Lung (tissue), 12 donors: ENCODE results near the gene SLC26A3. TPM values are rescaled to one million over a fixed set of nuclear protein-coding genes. Genes with fewer than 3 reads are reported as not detected.

Experiments used
- ATAC-seq: fragments of 200-7000 bp; cut with Tn5 transposase; one replicate; pipeline ENCODE4 v1.9.1; 2020; ENCODE audit warnings: moderate number of reproducible peaks; ENCODE audit not compliant: insufficient read depth, low FRiP score
- DNase-seq, 3 donors: peaks; one replicate each; pipeline ENCODE4 v3.0.0-alpha.2; 2013 to 2017
- H3K27ac ChIP-seq, 2 donors: one replicate each; pipeline ENCODE4 v1.5.1; 2013; ENCODE audit warnings: mild to moderate bottlenecking in 2 of 2, moderate library complexity in 2 of 2, control low read depth in 1 of 2, inconsistent platforms in 1 of 2, low read depth in 1 of 2, low read length in 1 of 2
- H3K27me3 ChIP-seq, 3 donors: one replicate each; pipeline ENCODE4 v1.5.1; 2013; ENCODE audit warnings: low read length in 2 of 3; ENCODE audit not compliant: control insufficient read depth in 3 of 3, insufficient read depth in 3 of 3
- H3K36me3 ChIP-seq, 4 donors: one replicate each; pipeline ENCODE4 v1.5.1; 2013; ENCODE audit warnings: low read length in 4 of 4, mild to moderate bottlenecking in 1 of 4, moderate library complexity in 1 of 4; ENCODE audit not compliant: control insufficient read depth in 4 of 4, insufficient read depth in 4 of 4
- H3K4me1 ChIP-seq, 5 donors: one replicate each; pipeline ENCODE4 v1.5.1; 2013; ENCODE audit warnings: low read length in 5 of 5, mild to moderate bottlenecking in 2 of 5, moderate library complexity in 1 of 5; ENCODE audit not compliant: control insufficient read depth in 5 of 5, insufficient read depth in 5 of 5
- H3K4me3 ChIP-seq: one replicate; pipeline ENCODE4 v1.5.1; 2013; ENCODE audit warnings: mild to moderate bottlenecking, control low read depth, moderate library complexity
- H3K9ac ChIP-seq, 2 donors: one replicate each; pipeline ENCODE4 v1.5.1; 2013; ENCODE audit warnings: low read length in 2 of 2, control low read depth in 1 of 2; ENCODE audit not compliant: insufficient read depth in 1 of 2
- H3K9me3 ChIP-seq, 4 donors: one replicate each; pipeline ENCODE4 v1.5.1; 2013; ENCODE audit warnings: low read length in 3 of 4, mild to moderate bottlenecking in 1 of 4, moderate library complexity in 1 of 4; ENCODE audit not compliant: control insufficient read depth in 4 of 4, insufficient read depth in 3 of 4
- CTCF ChIP-seq: IDR thresholded peaks from 2 replicates; pipeline ENCODE4 v1.5.1; 2012; ENCODE audit warnings: mild to moderate bottlenecking; ENCODE audit errors: control extremely low read depth, extremely low read depth
- WGBS, 2 donors: extraction: QIAGEN DNeasy Blood & Tissue Kit; methylation state at CpG; one replicate each; pipeline ENCODE4 v1.1.7; 2013; 5-methylcytosine and 5-hydroxymethylcytosine counted together
- polyA plus RNA-seq, 2 donors: library from polyadenylated mRNA; stranded (reverse); fragments of 200-250 nt; gene quantifications; one replicate each; pipeline ENCODE4 v1.2.1, GENCODE V29; 2013
- total RNA-seq, 2 donors: library from RNA; depleted of rRNA in 1 of 2; stranded (reverse); fragments of >200 nt in 1 of 2; gene quantifications; one replicate each; pipeline ENCODE4 v1.2.1, GENCODE V29; 2014 to 2021
- donor health status: control.
- donor health status: control.
- donor health status: Bipolar disorder and iron deficiency.
- donor health status: healthy.
- donor health status: DM: yes; HTN: yes; CAD: no.

SLC26A3 gene
- total and polyA plus RNA-seq, 4 donors: 0.28 to 0.31 TPM; not detected in 2

GRCh38 chr7:107830420-107830819, 27.4 kb upstream of the SLC26A3 start:
- 82 to 91% methylated on average over 3 of the region's 3 CpGs for WGBS, 2 donors
- H3K4me3 ChIP-seq: no peak overlapping the region
- no peak for ATAC-seq
- H3K36me3 ChIP-seq: no peaks in the 10 kb centered on the region
- no peaks in the 10 kb centered on the region for H3K4me1 ChIP-seq
- no peak overlapping the region for H3K9ac ChIP-seq
- no peak overlapping the region for H3K27ac ChIP-seq
- TF ChIP-seq CTCF: no peak
- H3K27me3 ChIP-seq: peaks cover 0 to 4% (median 0%) of the 10 kb centered on the region in 3 donors
- peaks cover 0 to 6% (median 0%) of the 10 kb centered on the region in 4 donors for H3K9me3 ChIP-seq
- peak in 1 of 3 donors; percentile 9 for DNase-seq

- no peak for TF ChIP-seq CTCF
- no peak for ATAC-seq
- peaks cover 0 to 6% (median 1%) of the 10 kb centered on the region in 4 donors for H3K9me3 ChIP-seq
- no peaks in the 10 kb centered on the region for H3K4me1 ChIP-seq
- H3K36me3 ChIP-seq: no peaks in the 10 kb centered on the region
- 88 to 90% methylated on average over 4 of the region's 4 CpGs for WGBS, 2 donors
- no peaks in the 10 kb centered on the region for H3K27me3 ChIP-seq
- H3K27ac ChIP-seq: no peak overlapping the region
- no peak overlapping the region for H3K4me3 ChIP-seq
- DNase-seq: no peak
- H3K9ac ChIP-seq: no peak overlapping the region
These were observed 25.5 kb upstream of the SLC26A3 start for GRCh38 chr7:107828540-107828939.

- WGBS, 2 donors: 75 to 81% methylated on average over 2 of the region's 2 CpGs
These were observed 24.5 kb upstream of the SLC26A3 start for GRCh38 chr7:107827501-107827900.

More at GRCh38 chr7:107827501-107827900, 24.5 kb upstream of the SLC26A3 start:
- DNase-seq: no peak
- H3K4me1 ChIP-seq: no peaks in the 10 kb centered on the region
- TF ChIP-seq CTCF: no peak
- no peaks in the 10 kb centered on the region for H3K36me3 ChIP-seq
- H3K4me3 ChIP-seq: no peak overlapping the region
- no peak overlapping the region for H3K27ac ChIP-seq
- ATAC-seq: no peak
- H3K27me3 ChIP-seq: no peaks in the 10 kb centered on the region
- no peak overlapping the region for H3K9ac ChIP-seq
- H3K9me3 ChIP-seq: peaks cover 0 to 6% (median 1%) of the 10 kb centered on the region in 4 donors
